ENCODE data around the gene SPIN1. TPM values are rescaled to one million over a fixed set of nuclear protein-coding genes. Genes with fewer than 3 reads are reported as not detected.

Gene SPIN1
- polyA plus RNA-seq, 3 donors, result 13.4 to 38.5 (median 23.3) TPM

DNA sequence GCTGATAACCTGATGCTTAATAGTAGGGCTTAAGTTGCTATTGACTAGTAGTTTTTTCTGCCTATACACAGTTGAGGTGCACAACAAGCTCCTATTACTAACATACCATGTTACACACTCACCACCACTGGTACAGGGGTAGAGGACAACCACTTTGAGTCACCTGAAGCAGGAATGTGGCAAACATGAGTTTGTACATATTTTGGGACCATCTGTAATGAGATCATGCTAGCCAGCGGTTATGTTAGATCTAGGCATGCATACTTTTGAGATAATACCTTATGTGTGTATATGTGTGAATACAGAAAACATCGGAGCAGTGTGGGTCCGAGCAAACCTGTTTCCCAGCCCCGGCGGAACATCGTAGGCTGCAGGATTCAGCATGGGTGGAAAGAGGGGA lies 73.9 kb downstream of the SPIN1 start:
- H3K27ac ChIP-seq (ENCODE audit: low read depth, low read length), result no peak overlapping the region
- WGBS, 3 donors, result 95 to 99% (median 97%) methylated on average over 6 of the region's 6 CpGs

DNA sequence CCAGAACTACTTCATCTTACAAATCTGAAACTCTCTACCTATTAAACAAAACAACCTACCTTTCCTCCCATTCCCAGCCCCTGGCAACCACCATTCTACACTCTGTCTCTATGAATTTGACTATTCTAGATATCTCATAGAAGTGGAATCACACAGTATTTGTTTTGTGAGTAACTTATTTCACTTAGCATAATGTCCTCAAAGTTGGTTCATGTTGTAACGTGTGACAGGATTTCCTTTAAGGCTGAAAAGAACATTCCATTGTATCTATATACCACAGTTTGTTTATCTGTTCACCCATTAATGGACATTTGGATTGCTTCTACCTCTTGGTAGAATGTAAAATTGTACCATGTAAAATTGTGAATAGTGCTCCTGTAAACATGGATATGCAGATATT lies 76.6 kb downstream of the SPIN1 start:
- no peak overlapping the region for H3K27ac ChIP-seq (ENCODE audit: low read depth, low read length)
- WGBS, 3 donors, result 62 to 85% (median 65%) methylated on average over 1 of the region's 1 CpG

DNA sequence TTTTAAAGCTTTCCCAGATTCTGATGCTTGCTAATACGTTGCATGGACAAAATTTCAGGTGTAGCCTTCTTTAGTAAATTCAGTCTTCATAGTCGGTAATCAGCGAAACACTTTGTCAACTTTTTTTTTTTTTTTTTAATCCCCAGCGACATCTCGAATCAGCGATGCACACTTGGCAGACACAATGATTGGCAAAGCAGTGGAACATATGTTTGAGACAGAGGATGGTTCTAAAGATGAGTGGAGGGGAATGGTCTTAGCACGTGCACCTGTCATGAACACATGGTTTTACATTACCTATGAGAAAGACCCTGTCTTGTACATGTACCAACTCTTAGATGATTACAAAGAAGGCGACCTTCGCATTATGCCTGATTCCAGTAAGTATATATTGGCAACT lies 80.0 kb downstream of the SPIN1 start:
- WGBS, 3 donors, result 91 to 97% (median 97%) methylated on average over 9 of the region's 9 CpGs
- no peak overlapping the region for H3K27ac ChIP-seq (ENCODE audit: low read depth, low read length)

DNA sequence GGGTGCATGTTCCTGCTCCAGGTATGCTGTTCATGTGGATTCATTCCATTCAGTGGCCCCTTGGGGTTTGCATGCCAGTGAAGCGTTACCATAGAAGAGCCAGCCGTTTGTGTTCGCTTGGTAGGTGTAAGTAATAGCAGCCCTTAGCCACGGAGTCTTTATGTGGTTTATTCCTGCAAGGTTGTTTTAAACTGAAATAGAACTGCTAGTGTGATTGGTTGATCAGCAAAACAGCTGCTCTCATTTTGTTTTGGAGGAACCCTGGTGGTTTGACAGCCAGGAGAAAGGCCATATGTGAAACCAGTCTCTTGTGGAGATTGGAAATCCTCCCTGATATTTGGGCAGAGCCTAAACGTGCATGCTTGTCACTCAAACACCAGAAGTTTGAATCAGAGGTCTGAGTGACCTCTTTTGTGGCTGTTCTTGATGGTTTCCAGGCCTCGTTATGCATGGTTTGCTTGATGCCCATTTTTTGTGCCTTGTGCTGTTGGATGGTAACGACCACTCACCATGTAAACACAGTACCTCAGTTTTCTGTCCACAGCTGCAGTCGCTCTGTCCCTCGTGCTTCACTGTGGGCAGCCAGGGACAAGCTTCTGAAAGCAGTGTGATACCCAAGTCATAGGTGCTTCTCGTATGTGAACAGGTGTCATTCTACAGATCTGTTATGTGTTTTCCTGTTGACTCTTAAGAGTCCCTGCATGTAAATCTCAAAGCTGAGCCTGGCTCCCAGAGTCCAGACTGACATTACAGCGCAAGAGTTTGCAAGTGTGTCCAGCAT lies 88.4 kb downstream of the SPIN1 start:
- no peak overlapping the region for H3K27ac ChIP-seq (ENCODE audit: low read depth, low read length)
- WGBS, 3 donors, result 84 to 87% (median 86%) methylated on average over 11 of the region's 11 CpGs

DNA sequence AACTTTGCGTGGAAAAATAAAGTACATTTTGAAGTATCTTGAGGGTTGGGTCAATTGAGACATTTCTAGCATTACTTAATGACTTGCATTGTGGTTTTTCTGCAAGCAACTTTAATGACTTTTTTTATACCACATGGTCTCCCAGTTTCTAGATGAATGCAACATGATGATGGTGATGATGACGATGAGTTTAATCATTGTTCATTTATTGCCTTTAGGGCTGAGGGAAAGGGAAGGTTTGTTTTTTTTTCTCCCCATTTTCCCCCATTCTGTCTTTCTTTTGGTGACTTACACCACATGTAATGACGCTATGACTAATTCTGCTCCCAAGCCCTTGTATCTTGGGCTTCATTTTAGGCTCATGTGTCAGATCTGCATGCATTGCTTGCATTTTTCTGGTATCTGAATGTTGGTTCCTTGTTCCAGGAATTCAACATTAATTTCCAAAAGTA lies 89.1 kb downstream of the SPIN1 start:
- WGBS, 3 donors, result 86 to 93% (median 87%) methylated on average over 3 of the region's 3 CpGs
- no peak overlapping the region for H3K27ac ChIP-seq (ENCODE audit: low read depth, low read length)

DNA sequence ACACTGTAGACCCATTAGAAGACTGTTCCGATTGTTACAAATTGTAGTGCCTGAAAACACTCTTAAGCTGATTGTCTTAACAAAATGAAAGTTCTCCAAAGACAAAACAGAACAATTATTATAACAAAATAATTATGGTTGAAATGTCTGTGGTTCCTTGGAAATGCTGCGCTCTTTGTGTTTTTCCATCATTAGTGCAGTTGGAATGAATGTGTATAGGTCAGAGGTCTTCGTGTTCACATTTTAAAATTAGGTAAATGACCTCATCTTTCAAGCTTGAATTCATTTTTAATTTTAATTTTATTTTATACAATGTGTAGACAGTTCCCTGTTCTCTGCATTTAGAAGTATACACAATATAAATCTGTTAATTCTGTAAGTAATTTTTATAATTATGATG lies 90.0 kb downstream of the SPIN1 start:
- no peak overlapping the region for H3K27ac ChIP-seq (ENCODE audit: low read depth, low read length)
- 95 to 97% (median 96%) methylated on average over 3 of the region's 3 CpGs for WGBS, 3 donors

DNA sequence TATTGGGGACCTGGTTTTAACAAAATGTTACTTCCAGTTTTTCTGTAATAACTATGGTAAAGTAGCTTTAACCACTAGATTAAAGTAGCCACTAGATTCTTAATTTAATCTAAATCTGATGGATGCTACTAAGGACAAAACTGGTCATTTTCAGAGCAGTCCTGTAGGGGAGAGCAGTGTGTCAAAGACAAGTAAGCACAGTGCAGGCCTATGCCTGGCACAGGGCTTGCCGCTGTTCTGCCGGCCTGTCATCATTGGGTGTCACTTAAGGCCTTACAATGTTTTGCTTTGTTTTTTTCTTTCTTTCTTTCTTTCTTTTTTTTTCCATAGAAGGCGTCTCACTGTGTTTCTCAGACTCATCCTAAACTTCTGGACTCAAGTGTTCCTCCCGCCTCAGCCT lies 93.7 kb downstream of the SPIN1 start:
- 80 to 94% (median 91%) methylated on average over 4 of the region's 4 CpGs for WGBS, 3 donors
- no peak overlapping the region for H3K27ac ChIP-seq (ENCODE audit: low read depth, low read length)

DNA sequence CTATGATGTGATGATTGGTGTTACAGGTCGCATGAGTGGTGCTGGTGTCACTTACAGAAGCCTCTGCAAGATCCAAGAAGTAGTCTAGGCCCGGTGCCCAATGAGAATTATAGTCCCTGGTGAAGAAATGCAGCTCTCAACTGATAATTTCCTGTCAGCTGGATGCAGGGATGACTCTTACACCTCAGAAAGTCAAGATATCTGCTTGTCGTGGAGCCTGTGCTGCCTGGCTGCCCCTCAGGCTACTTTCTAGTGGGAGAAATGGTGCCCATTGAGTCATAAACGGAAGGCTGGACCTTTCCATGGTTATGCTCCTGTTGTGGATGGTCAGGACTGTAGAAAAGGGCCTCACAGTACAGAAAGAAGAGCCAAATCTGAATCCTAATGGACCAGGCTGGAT lies 99.9 kb downstream of the SPIN1 start:
- no peak overlapping the region for H3K27ac ChIP-seq (ENCODE audit: low read depth, low read length)
- 90 to 96% (median 95%) methylated on average over 4 of the region's 4 CpGs for WGBS, 3 donors

DNA sequence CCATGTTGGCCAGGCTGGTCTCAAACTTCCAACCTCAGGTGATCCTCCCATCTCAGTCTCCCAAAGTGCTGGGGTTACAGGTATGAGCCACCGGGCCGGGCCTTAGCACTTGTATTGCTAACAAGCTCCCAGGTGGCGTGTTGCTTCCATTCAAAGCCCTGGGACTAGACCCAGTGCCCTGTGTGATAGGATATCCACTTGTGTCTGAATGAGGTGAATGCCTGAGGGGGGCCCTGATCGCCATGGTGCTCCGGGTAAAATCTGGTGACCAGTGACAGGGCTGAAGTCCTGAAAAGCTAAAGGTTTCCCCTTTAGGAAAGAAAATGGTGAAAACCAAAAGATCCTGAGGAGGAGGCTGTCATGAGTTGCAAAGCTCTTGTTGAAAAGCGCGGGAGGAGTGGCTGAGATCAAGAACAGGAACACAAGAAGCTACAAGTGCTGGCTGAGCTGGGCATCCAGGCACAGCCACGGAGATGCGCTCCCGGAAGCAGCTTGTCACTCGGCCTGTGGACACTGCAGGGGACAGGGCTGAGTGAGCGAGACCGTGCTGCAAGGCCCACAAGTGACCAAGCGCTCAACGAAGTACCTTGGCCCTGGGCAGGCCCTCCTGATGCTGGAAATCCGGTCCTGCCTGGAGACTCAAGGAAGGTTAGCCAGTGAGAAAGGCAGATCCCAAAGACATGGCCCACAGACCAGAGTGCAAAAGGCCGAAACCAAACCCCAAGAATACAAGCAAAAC lies 106.9 kb downstream of the SPIN1 start:
- 91 to 96% (median 92%) methylated on average over 17 of the region's 17 CpGs for WGBS, 3 donors
- no peak overlapping the region for H3K27ac ChIP-seq (ENCODE audit: low read depth, low read length)

DNA sequence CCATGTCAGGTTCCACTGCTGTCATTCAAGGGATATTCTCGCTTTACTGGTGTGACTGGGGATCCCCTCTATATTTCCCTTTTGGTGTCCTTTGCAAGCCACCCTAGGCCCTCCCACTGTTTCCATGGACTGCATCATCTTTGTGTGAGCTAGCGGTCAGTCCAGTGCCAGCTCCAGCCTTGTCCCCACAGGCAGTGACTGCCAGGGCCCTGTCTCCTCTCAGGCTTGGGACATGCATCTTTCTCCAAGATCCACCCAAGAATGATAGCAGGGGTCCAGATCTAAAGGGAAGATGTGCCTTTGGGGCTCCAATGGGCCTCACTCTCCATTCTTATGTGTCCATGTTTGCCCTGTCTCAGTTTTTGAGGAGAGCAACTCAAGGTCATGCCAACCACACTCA lies 109.0 kb downstream of the SPIN1 start:
- no peak overlapping the region for H3K27ac ChIP-seq (ENCODE audit: low read depth, low read length)
- WGBS, 3 donors, result 92 to 96% (median 95%) methylated on average over 2 of the region's 2 CpGs

DNA sequence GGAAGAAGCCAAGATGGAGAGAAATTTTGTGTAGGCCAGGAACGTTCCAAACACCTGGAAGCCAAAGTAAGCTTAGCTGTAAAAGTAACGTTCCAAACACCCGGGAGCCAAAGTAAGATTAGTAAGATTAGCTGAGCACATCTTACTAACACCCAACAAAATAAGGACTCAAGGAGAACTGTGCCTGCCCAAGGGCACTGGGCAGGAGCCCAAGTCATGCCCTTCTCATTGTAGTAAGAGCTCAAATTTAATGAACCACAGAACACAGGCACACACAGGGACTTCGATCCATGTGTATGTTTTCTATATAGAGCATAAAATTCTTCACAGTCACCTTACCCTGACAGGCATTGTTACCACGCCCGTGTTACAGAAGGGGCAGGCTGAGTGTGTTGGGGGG lies 110.6 kb downstream of the SPIN1 start:
- no peak overlapping the region for H3K27ac ChIP-seq (ENCODE audit: low read depth, low read length)
- 85 to 90% (median 89%) methylated on average over 6 of the region's 6 CpGs for WGBS, 3 donors

DNA sequence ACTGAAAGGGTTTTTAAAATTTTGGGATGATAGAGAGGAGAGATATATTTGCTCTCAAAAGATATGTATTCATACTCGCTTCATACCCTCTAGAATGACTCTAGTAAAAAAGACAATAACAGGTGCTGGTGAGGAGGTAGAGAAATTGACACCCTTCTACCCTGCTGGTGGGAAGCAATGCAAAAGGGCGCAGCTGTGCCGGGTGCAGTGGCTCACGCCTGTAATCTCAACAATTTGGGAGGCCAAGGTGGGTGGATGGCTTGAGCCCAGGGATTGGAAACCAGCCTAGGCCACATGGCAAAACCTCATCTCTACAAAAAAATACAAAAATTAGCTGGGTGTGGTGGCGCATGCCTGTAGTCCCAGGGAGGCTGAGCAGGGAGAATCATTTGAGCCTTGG lies 112.8 kb downstream of the SPIN1 start:
- whole genome bisulfite sequencing, 3 donors, result 95 to 97% (median 96%) methylated on average over 5 of the region's 5 CpGs
- no peak overlapping the region for H3K27ac ChIP-seq (ENCODE audit: low read depth, low read length)

DNA sequence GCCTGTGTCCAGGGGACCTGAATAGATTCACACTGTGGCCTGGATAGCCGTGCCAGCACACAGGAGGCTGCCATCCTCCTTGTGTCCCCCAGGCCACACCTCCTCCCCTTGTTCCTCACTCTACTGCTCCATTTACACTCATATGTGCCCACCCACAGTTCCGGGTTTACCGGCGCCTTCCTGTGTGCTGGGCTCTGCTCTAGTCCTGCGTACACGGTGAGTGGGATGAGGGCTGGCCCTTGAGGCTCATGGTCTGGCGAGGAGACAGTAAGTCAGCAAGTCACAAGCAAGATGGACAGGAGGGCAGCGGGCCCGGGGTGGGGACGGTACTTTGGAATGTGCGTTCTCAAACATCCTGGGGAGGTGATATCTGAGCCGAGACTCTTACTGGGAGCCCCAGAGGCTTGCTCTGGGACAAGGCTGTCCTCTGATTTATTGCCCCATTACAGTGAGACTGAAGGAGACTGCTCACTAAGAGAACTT lies 114.3 kb downstream of the SPIN1 start:
- H3K27ac ChIP-seq (ENCODE audit: low read depth, low read length), result no peak overlapping the region
- WGBS, 3 donors, result 68 to 75% (median 72%) methylated on average over 12 of the region's 12 CpGs

DNA sequence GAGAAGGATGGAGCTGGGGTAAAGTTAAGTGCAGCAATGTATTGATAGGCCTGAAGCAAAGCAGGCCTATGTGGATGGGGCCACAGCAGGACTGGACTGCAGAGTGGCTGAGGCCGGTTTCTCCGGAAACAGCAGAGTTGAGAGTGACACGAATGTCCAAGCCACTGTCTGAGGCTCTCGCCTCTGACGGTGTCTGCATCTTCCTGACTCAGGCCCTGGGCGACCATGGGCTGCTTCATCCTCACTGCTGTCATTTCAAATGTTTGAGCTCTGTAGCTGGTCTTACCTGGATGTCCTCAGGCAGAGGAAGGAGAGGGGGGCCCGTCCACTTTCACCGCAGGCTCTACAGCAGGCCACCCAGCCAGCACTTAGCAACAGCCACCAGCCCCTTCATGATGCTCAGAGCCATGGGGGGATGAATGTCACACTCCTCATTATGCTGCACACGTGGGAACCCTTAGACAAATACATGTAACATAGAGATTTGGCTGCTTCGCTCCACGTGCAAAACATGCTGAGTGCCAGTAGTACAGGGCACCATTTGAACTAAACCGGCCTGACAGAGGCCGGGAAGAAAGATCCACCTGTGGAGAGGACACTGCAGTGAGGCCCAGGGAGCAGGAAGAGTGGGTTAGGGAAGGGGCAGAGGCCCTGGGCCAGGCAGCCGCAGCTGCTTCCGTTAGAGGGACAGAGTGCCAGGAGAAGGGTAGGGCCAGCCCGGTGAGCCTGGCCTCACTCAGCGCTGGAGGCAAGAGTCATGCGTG lies 115.0 kb downstream of the SPIN1 start:
- 85 to 93% (median 92%) methylated on average over 18 of the region's 18 CpGs for WGBS, 3 donors
- H3K27ac ChIP-seq (ENCODE audit: low read depth, low read length), result no peak overlapping the region

DNA sequence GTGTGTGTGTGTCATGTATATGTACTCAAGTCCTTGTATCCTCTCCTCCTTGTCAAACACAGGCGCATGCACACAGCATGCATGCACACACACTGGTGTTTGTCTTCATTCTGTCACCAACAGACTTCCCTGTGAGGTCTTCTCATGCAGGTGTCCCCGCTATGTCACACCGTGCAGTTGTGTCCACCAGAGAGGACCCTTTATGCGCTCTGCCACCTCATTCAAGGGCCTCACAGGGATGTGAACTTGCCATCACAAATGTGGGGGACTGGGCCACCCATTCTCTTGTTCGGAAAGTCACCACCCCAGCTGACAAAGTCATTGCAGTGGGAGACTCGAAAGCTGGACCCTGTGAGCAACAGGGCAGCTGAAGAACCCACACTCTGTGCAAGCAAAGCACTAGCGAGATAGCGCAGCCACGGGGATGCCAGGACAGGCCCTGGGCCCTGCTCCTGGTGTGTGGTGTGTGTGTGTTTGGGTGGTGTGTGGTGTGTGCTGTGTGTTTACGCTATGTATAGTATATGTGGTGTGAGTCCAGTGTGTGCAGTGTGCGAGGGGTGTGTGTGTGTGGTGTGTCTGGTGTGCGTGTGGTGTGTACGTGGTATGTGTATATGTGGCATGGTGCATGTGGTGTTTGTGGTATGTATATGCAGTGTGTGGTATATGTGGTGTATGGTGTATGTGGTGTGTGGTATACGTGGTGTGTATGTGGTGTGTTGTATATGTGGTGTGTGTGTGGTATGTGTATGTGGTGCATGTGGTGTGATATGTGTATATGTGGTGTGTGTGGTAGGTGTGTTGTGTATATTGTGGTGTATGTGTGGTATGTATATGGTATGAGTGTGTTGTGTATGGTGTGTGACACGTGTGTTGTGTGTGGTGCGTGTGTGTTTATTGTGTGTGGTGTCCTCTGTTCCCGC lies 115.9 kb downstream of the SPIN1 start:
- H3K27ac ChIP-seq (ENCODE audit: low read depth, low read length), result no peak overlapping the region
- WGBS, 3 donors, result 90 to 96% (median 96%) methylated on average over 17 of the region's 17 CpGs

DNA sequence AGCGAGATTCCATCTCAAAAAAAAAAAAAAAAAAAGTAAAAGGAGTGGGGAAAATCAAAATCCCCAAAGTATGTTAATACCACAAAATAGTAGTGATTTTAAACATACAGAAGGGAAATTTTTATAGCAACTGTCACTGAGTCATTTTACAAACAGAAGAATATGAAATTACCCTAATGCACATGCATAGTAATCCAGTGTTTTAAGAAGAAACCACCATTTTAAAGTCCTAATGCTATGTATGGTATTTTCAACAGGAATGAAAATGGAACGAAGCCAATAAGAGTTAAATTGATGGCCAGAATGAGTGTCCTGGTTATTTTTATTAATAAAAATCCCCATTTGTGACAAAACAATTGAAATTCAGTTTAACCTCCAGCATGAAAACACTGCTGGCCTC lies 120.1 kb downstream of the SPIN1 start:
- 78 to 98% (median 86%) methylated on average over 1 to 2 of the region's 2 CpGs for WGBS, 3 donors

DNA sequence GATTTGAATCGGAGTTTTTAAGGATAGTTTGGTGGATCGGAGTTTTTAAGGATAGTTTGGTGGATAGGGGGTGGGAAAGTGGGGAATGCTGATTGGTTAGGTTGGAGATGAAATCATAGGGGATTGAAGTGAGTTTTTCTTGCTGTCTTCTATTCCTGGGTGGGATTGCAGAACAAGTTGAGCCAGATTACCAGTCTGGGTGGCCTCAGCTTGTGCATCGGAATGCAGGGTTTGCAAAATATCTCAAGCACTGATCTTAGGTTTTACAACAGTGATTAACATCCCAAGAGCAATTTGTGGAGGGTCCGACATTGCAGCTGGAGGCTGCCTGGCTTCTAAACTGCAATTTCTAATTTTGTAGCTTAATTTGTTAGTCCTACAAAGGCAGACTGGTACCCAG lies 123.7 kb downstream of the SPIN1 start:
- H3K27ac ChIP-seq (ENCODE audit: low read depth, low read length), result no peak overlapping the region
- 73 to 91% (median 81%) methylated on average over 4 of the region's 4 CpGs for WGBS, 3 donors

More for the DNA sequence above, 120.1 kb downstream of the SPIN1 start:
- no peak overlapping the region for H3K27ac ChIP-seq (ENCODE audit: low read depth, low read length)

DNA sequence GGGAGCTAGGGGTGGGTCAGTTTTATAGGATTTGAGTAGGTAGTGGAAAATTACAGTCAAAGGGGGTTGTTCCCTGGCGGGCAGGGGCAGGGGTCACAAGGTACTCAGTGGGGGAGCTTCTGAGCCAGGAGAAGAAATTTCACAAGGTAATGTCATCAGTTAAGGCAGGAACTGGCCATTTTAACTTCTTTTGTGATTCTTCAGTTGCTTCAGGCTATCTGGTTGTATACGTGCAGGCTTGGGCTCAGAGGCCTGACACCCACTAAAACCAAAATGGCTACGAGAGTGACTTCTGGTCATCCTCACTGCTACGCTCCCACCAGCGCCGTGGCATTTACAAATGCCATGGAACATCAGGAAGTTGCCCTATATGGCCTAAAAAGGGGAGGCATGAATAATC lies 126.0 kb downstream of the SPIN1 start:
- WGBS, 3 donors, result 92 to 97% (median 95%) methylated on average over 6 of the region's 6 CpGs
- H3K27ac ChIP-seq (ENCODE audit: low read depth, low read length), result no peak overlapping the region
